HEK293 (cell line): ENCODE results near the gene NDRG4.
A peak's percentile ranks its signal among the peaks of the same experiment; 100 is the strongest.

ENCODE experiments used
- CTCF ChIA-PET: fragments of 350-600 bp; formaldehyde crosslinking; extraction: SDS; loops from one replicate; lab custom pipeline; 2021; ENCODE audit warnings: antibody characterized with exemption; lab: Yijun Ruan, JAX
- POLR2A ChIA-PET: fragments of 300-600 bp; formaldehyde crosslinking; extraction: SDS; loops from one replicate; lab custom pipeline; 2020; ENCODE audit warnings: antibody characterized with exemption, inconsistent platforms; lab: Yijun Ruan, JAX
- H3K27ac ChIP-seq: fragments of 200-500 bp; sonication (Bioruptor generic); 2 replicates; pipeline ENCODE4 v1.5.1; 2014; ENCODE audit warnings: low read depth, low read length, control low read depth, inconsistent platforms; ENCODE audit errors: extremely low read depth
- H3K36me3 ChIP-seq, 2 experiments: fragments of 200-500 bp in 1 of 2; sonication (Bioruptor generic) in 1 of 2; 1 replicate in 1 of 2; 2 replicates in 1 of 2; pipeline ENCODE4 v1.5.1; 2014 to 2017; ENCODE audit warnings: inconsistent platforms in 2 of 2, low read length in 2 of 2; ENCODE audit not compliant: control insufficient read depth in 2 of 2, insufficient read depth in 1 of 2
- H3K4me1 ChIP-seq: fragments of 200-500 bp; sonication (Bioruptor generic); 2 replicates; pipeline ENCODE4 v1.5.1; 2014; ENCODE audit warnings: mild to moderate bottlenecking, low read length, inconsistent platforms; ENCODE audit not compliant: control insufficient read depth, insufficient read depth
- H3K4me3 ChIP-seq: 2 replicates; pipeline ENCODE4 v1.5.1; 2011; ENCODE audit warnings: low read depth, mild to moderate bottlenecking, control low read depth, low read length, moderate library complexity
- H3K9me3 ChIP-seq: fragments of 200-500 bp; sonication (Bioruptor generic); 2 replicates; pipeline ENCODE4 v1.5.1; 2014; ENCODE audit warnings: low read depth, low read length, inconsistent platforms; ENCODE audit not compliant: control insufficient read depth, insufficient read depth
- EGR2 ChIP-seq: fragments of 450-650 bp; formaldehyde crosslinking; IDR thresholded peaks from 2 replicates; pipeline ENCODE4 v1.5.1; 2016; ENCODE audit warnings: low read depth, missing biosample characterization, missing genetic modification characterization
- GLIS2 ChIP-seq: fragments of 450-650 bp; formaldehyde crosslinking; IDR thresholded peaks from 2 replicates; pipeline ENCODE4 v1.5.1; 2016; ENCODE audit warnings: missing biosample characterization, missing genetic modification characterization
- KLF16 ChIP-seq: fragments of 450-650 bp; formaldehyde crosslinking; IDR thresholded peaks from 2 replicates; pipeline ENCODE4 v1.5.1; 2017; ENCODE audit warnings: missing biosample characterization, missing genetic modification characterization
- KLF9 ChIP-seq: fragments of 450-650 bp; formaldehyde crosslinking; IDR thresholded peaks from 2 replicates; pipeline ENCODE4 v1.5.1; 2016; ENCODE audit warnings: missing biosample characterization, missing genetic modification characterization, low read depth
- OSR2 ChIP-seq: fragments of 450-650 bp; formaldehyde crosslinking; IDR thresholded peaks from 2 replicates; pipeline ENCODE4 v1.5.1; 2016; ENCODE audit warnings: missing biosample characterization, missing genetic modification characterization
- PRDM1 ChIP-seq: fragments of 450-650 bp; formaldehyde crosslinking; IDR thresholded peaks from 2 replicates; pipeline ENCODE4; 2016; ENCODE audit warnings: missing biosample characterization, missing genetic modification characterization
- RBAK ChIP-seq: fragments of 450-650 bp; formaldehyde crosslinking; IDR thresholded peaks from 2 replicates; pipeline ENCODE4 v1.5.1; 2016; ENCODE audit warnings: missing biosample characterization, missing genetic modification characterization
- ZBTB7A ChIP-seq: fragments of 450-650 bp; formaldehyde crosslinking; IDR thresholded peaks from 2 replicates; pipeline ENCODE4 v1.5.1; 2016; ENCODE audit warnings: low read depth, missing biosample characterization, missing genetic modification characterization
- ZFHX2 ChIP-seq: fragments of 450-650 bp; formaldehyde crosslinking; conservative IDR thresholded peaks from 2 replicates; pipeline ENCODE4 v1.5.1; 2016; ENCODE audit warnings: missing biosample characterization, missing genetic modification characterization
- ZNF169 ChIP-seq: fragments of 450-650 bp; formaldehyde crosslinking; IDR thresholded peaks from 2 replicates; pipeline ENCODE4 v1.5.1; 2016; ENCODE audit warnings: missing biosample characterization, missing genetic modification characterization
- ZNF211 ChIP-seq: fragments of 450-650 bp; formaldehyde crosslinking; IDR thresholded peaks from 2 replicates; pipeline ENCODE4 v1.5.1; 2016; ENCODE audit warnings: low read depth, missing biosample characterization, missing genetic modification characterization
- ZNF221 ChIP-seq: fragments of 450-650 bp; formaldehyde crosslinking; IDR thresholded peaks from 2 replicates; pipeline ENCODE4 v1.5.1; 2017; ENCODE audit warnings: missing biosample characterization, missing genetic modification characterization, borderline replicate concordance
- ZNF239 ChIP-seq: fragments of 450-650 bp; formaldehyde crosslinking; IDR thresholded peaks from 2 replicates; pipeline ENCODE4 v1.5.1; 2016; ENCODE audit warnings: missing biosample characterization, missing genetic modification characterization
- ZNF324 ChIP-seq: fragments of 450-650 bp; formaldehyde crosslinking; IDR thresholded peaks from 2 replicates; pipeline ENCODE4 v1.5.1; 2016; ENCODE audit warnings: missing biosample characterization, missing genetic modification characterization
- ZNF394 ChIP-seq: fragments of 450-650 bp; formaldehyde crosslinking; IDR thresholded peaks from 2 replicates; pipeline ENCODE4 v1.5.1; 2016; ENCODE audit warnings: missing biosample characterization, missing genetic modification characterization, mild to moderate bottlenecking, moderate library complexity, borderline replicate concordance
- ZNF473 ChIP-seq: fragments of 450-650 bp; formaldehyde crosslinking; IDR thresholded peaks from 2 replicates; pipeline ENCODE4 v1.5.1; 2017; ENCODE audit warnings: missing biosample characterization, missing genetic modification characterization
- ZNF529 ChIP-seq: fragments of 450-650 bp; formaldehyde crosslinking; IDR thresholded peaks from 2 replicates; pipeline ENCODE4 v1.5.1; 2017; ENCODE audit warnings: missing genetic modification characterization, missing biosample characterization; ENCODE audit not compliant: insufficient replicate concordance
- ZNF596 ChIP-seq: fragments of 450-650 bp; IDR thresholded peaks from 2 replicates; pipeline ENCODE4 v1.5.0; 2018; ENCODE audit warnings: missing biosample characterization, mild to moderate bottlenecking, missing genetic modification characterization, moderate library complexity
- ZNF621 ChIP-seq: fragments of 450-650 bp; formaldehyde crosslinking; IDR thresholded peaks from 2 replicates; pipeline ENCODE4 v1.5.1; 2017; ENCODE audit warnings: missing biosample characterization, missing genetic modification characterization
- ZNF626 ChIP-seq: fragments of 450-650 bp; sonication (Bioruptor Pico); formaldehyde crosslinking; IDR thresholded peaks from 2 replicates; pipeline ENCODE4 v1.5.1; 2018; ENCODE audit warnings: missing biosample characterization, missing genetic modification characterization, inconsistent platforms
- ZNF654 ChIP-seq: fragments of 450-650 bp; formaldehyde crosslinking; IDR thresholded peaks from 2 replicates; pipeline ENCODE4 v1.5.1; 2016; ENCODE audit warnings: low read depth, missing biosample characterization, missing genetic modification characterization
- ZNF660 ChIP-seq: fragments of 450-650 bp; IDR thresholded peaks from 2 replicates; pipeline ENCODE4 v1.5.1; 2018; ENCODE audit warnings: missing biosample characterization, mild to moderate bottlenecking, missing genetic modification characterization
- ZXDB ChIP-seq: fragments of 450-650 bp; formaldehyde crosslinking; IDR thresholded peaks from 2 replicates; pipeline ENCODE4 v1.5.1; 2016; ENCODE audit warnings: missing biosample characterization, missing genetic modification characterization
- TF ChIP-seq, protein P1 (sequence below): fragments of 450-650 bp; formaldehyde crosslinking; conservative IDR thresholded peaks from 2 replicates; pipeline ENCODE4 v1.5.1; 2016; ENCODE audit warnings: low read depth, missing biosample characterization, missing genetic modification characterization
- TF ChIP-seq, protein P2 (sequence below): fragments of 450-650 bp; formaldehyde crosslinking; IDR thresholded peaks from 2 replicates; pipeline ENCODE4 v1.5.1; 2016; ENCODE audit warnings: missing biosample characterization, missing genetic modification characterization
- TF ChIP-seq, protein P3 (sequence below): sonication (generic); formaldehyde crosslinking; IDR thresholded peaks from 2 replicates; pipeline ENCODE4 v1.8.1; 2022; ENCODE audit warnings: mild to moderate bottlenecking, moderate library complexity, missing genetic modification reagents
- TF ChIP-seq, protein P4 (sequence below): fragments of 450-650 bp; formaldehyde crosslinking; IDR thresholded peaks from 2 replicates; pipeline ENCODE4 v1.5.1; 2016; ENCODE audit warnings: missing biosample characterization, missing genetic modification characterization

NDRG4 gene

DNA sequence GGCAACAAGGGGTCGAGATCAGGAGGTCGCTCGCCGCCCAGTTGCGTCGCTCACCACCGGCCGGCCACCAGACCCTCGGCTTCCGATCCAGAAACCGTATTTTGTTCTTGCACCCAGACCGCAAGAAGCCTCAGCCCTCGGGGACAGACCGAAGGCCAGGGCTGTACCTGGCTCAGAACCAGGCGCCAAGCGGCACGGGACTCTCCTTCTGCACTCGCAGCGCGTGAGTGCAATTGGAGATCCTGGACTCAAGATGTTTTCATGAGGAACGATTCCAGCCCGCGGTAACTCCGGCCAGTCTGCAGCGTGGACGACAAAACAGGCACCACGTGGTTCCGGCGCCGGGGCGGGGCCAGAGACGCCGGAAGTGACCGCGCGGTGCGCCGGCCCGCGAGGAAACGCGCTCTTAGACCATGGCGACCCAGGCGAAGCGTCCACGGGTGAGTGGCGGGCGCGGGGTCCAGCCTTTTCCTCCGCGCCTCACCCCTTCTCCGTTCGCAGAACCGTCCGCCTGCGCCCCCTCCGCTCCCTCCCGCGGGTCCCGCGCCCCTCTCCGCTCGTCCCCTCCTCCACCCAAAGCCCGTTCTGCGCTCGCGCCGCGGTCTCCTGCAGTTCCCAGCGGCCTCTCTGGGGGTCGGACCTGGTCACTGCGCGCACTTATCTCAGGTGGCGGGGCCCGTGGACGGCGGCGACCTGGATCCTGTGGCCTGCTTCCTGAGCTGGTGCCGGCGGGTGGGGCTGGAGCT, 15.4 kb downstream of the NDRG4 start, which contains the start of gene SETD6 (continued):
- TF ChIP-seq ZNF473 (tag by site-specific recombination), result no peak
- TF ChIP-seq OSR2 (tag by site-specific recombination), result no peak
- no peak for TF ChIP-seq EGR2
- TF ChIP-seq, protein P1, sequence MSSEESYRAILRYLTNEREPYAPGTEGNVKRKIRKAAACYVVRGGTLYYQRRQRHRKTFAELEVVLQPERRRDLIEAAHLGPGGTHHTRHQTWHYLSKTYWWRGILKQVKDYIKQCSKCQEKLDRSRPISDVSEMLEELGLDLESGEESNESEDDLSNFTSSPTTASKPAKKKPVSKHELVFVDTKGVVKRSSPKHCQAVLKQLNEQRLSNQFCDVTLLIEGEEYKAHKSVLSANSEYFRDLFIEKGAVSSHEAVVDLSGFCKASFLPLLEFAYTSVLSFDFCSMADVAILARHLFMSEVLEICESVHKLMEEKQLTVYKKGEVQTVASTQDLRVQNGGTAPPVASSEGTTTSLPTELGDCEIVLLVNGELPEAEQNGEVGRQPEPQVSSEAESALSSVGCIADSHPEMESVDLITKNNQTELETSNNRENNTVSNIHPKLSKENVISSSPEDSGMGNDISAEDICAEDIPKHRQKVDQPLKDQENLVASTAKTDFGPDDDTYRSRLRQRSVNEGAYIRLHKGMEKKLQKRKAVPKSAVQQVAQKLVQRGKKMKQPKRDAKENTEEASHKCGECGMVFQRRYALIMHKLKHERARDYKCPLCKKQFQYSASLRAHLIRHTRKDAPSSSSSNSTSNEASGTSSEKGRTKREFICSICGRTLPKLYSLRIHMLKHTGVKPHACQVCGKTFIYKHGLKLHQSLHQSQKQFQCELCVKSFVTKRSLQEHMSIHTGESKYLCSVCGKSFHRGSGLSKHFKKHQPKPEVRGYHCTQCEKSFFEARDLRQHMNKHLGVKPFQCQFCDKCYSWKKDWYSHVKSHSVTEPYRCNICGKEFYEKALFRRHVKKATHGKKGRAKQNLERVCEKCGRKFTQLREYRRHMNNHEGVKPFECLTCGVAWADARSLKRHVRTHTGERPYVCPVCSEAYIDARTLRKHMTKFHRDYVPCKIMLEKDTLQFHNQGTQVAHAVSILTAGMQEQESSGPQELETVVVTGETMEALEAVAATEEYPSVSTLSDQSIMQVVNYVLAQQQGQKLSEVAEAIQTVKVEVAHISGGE (tag by site-specific recombination), result peak; percentile 95
- no peak for TF ChIP-seq ZNF221
- no peak; the same call in 1 of the 2 replicates for TF ChIP-seq ZNF239 (tag by site-specific recombination)
- TF ChIP-seq ZXDB, result peak; percentile 91
- peak; percentile 60; the same call in 1 of the 2 replicates for TF ChIP-seq ZNF324 (tag by site-specific recombination)
- no peak for TF ChIP-seq PRDM1 (tag by site-specific recombination)
- no peak for TF ChIP-seq ZNF621 (tag by site-specific recombination)
- peak; percentile 57 for TF ChIP-seq KLF9 (tag by site-specific recombination)
- no peak for TF ChIP-seq ZFHX2 (tag by site-specific recombination)
- TF ChIP-seq ZNF394, result no peak
- peak; percentile 80 for TF ChIP-seq GLIS2 (tag by site-specific recombination)
- TF ChIP-seq ZNF596 (tag by site-specific recombination), result no peak
- no peak for TF ChIP-seq ZNF211
- TF ChIP-seq ZNF654 (tag by site-specific recombination), result no peak
- TF ChIP-seq, protein P2, sequence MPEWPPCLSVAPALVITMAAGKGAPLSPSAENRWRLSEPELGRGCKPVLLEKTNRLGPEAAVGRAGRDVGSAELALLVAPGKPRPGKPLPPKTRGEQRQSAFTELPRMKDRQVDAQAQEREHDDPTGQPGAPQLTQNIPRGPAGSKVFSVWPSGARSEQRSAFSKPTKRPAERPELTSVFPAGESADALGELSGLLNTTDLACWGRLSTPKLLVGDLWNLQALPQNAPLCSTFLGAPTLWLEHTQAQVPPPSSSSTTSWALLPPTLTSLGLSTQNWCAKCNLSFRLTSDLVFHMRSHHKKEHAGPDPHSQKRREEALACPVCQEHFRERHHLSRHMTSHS, result no peak
- peak; percentile 74 for TF ChIP-seq KLF16 (tag by site-specific recombination)

DNA sequence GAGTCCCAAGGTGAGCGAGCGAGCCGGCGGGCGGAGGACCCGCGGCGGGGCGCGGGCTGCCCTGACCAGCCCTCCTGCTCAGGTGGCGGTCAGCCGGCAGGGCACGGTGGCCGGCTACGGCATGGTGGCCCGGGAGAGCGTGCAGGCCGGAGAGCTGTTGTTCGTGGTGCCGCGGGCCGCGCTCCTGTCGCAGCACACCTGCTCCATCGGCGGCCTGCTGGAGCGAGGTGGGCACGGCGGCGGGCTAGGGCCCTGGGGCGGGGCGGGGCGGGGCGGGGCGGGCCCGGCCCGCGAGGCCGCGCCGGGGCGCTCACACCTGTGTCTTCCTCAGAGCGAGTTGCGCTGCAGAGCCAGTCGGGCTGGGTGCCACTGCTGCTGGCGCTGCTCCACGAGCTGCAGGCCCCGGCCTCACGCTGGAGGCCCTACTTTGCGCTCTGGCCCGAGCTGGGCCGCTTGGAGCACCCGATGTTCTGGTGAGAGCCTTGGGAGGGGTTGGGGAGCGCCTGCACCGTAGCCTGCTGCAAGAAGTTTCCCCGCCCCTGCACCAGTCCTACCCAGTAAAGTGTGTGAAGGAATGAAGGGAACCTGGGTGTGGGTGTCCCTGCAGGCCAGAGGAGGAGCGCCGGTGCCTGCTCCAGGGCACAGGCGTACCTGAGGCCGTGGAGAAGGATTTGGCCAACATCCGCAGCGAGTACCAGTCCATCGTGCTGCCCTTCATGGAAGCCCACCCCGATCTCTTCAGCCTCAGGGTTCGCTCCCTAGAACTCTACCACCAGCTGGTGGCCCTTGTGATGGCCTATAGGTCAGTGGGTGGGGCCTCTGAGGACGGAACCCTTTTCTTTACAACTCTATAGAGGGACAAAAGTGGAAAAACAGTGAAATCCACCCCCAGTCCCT, 16.2 kb downstream of the NDRG4 start:
- Histone ChIP-seq H3K27ac (peak overlapping the region; percentile 83), H3K36me3 (peaks cover 15 to 50% of the 10 kb centered on the region in 2 experiments), H3K4me3 (peak overlapping the region; percentile 78), H3K4me1 (peaks cover 4% of the 10 kb centered on the region; the same call in 1 of the 2 replicates), H3K9me3 (no peaks in the 10 kb centered on the region)
- POLR2A ChIA-PET, result interaction anchor here (1.5 kb wide), 1 partner anchor 16 kb away, joined by 3 read pairs; the partner anchor contains the start of gene NDRG4
- CTCF ChIA-PET, result interaction anchor here (1.0 to 2.6 kb wide), 3 partner anchors 41 to 240 kb away, joined by 3 to 10 read pairs (median 4); no protein-coding TSS in a partner anchor
- TF ChIP-seq ZNF529 (no peak), GLIS2 (tag by site-specific recombination) (0 out of 2 replicates have a peak, but pooled peaks have one; percentile 1), ZBTB7A (tag by site-specific recombination) (no peak), RBAK (no peak), ZNF169 (tag by site-specific recombination) (no peak), EGR2 (no peak), ZNF626 (tag by site-specific recombination) (no peak), ZNF660 (tag by site-specific recombination) (no peak)
- TF ChIP-seq, protein P3, sequence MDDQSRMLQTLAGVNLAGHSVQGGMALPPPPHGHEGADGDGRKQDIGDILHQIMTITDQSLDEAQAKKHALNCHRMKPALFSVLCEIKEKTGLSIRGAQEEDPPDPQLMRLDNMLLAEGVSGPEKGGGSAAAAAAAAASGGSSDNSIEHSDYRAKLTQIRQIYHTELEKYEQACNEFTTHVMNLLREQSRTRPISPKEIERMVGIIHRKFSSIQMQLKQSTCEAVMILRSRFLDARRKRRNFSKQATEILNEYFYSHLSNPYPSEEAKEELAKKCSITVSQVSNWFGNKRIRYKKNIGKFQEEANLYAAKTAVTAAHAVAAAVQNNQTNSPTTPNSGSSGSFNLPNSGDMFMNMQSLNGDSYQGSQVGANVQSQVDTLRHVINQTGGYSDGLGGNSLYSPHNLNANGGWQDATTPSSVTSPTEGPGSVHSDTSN (CRISPR knock-in tag), result no peak
- TF ChIP-seq, protein P4, sequence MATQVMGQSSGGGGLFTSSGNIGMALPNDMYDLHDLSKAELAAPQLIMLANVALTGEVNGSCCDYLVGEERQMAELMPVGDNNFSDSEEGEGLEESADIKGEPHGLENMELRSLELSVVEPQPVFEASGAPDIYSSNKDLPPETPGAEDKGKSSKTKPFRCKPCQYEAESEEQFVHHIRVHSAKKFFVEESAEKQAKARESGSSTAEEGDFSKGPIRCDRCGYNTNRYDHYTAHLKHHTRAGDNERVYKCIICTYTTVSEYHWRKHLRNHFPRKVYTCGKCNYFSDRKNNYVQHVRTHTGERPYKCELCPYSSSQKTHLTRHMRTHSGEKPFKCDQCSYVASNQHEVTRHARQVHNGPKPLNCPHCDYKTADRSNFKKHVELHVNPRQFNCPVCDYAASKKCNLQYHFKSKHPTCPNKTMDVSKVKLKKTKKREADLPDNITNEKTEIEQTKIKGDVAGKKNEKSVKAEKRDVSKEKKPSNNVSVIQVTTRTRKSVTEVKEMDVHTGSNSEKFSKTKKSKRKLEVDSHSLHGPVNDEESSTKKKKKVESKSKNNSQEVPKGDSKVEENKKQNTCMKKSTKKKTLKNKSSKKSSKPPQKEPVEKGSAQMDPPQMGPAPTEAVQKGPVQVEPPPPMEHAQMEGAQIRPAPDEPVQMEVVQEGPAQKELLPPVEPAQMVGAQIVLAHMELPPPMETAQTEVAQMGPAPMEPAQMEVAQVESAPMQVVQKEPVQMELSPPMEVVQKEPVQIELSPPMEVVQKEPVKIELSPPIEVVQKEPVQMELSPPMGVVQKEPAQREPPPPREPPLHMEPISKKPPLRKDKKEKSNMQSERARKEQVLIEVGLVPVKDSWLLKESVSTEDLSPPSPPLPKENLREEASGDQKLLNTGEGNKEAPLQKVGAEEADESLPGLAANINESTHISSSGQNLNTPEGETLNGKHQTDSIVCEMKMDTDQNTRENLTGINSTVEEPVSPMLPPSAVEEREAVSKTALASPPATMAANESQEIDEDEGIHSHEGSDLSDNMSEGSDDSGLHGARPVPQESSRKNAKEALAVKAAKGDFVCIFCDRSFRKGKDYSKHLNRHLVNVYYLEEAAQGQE (tag by site-specific recombination), result peak; percentile 1; the same call in 1 of the 2 replicates
